M059J (cell line): ENCODE data around the gene PFKL. TPM values are rescaled to one million over a fixed set of nuclear protein-coding genes. Genes with fewer than 3 reads are reported as not detected.

Experiments used
- DNase-seq: peaks from one replicate; pipeline ENCODE4 v3.0.0-alpha.2; 2012; ENCODE audit warnings: low read depth
- total RNA-seq: library from RNA; depleted of rRNA; stranded (reverse); fragments of >200 nt; shearing (Covaris generic); gene quantifications from 2 replicates; pipeline ENCODE4 v1.2.3, GENCODE V29; 2014

PFKL gene
- total RNA-seq, 1 experiment from 2014 or later: 226 TPM

DNA sequence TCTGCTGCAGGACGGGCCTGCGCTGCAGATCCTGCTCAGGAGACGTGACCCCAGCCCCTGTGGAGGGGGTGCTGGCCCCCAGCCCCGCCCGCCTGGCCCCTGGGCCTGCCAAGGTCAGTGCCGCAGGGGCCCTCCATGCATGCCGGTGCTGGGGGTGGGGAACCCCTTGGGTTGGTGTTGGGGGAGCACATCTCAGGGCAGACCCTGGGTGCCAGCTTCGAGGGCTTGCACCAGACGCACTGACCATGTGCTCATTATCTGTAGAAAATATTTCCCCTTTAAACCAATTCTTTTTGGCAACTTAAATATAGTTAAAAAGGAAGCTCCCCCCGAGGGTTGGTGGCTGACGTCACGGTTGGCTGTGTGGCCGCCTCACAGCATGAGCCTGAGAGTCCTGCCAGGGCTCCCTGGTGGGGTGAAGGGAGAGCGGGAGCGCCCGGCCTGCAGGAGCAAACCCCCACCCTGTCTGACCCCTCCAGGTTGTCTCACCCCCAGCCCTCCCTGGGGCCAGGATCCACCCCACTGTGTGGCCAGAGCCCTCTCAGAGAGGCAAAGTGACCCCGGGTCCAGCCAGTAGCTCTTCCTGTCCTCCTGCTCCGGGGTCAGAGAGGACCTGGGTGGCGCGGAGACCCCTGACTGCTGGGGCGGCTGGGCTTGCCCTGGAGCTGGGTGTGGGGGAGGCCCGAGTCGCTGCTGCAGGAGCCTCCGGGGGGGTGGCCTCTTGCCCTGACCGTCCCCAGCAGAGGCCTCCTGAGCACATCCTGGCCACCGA is 5.3 kb upstream of the PFKL start:
- peak; percentile 42 for DNase-seq

DNA sequence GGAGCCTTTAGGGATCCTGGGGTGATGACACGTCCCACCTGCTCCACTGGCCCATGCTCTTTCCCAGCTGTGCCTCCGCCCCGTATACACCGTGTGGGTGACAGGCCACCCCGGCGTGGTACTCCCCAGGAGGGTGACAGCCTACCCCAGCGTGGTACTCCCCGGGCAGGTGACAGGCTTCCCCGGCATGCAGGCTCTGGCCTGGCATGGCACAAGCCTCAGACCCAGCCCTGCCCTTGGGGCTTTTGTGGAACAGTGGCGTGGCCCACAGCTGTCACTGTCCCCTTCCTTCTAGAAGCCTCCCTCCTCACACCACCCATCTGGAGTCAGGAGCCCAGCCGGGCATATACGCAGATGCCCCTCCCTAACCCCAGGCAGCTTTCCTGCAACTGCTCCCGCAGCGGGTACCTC is 4.7 kb upstream of the PFKL start:
- DNase-seq: no peak

DNA sequence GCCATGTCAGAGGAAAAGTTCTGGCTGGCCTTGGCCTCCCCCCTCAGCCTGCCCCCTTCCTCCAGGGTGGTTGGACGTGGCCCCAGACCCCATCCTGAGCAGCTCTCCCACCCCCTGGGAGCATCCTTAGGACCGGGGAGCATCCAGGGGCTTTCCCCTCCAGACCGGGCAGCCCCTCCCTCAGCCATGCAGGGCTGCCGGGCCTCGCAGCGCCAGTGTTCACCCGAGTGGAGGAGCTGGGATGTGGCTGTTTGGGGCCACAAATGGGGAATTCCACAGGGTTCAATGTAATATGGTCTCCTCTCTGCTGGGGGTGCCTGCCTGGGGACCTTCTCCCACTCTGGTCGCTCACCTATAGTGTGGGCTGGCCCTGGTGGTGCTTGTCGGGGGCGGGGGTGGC is 4.2 kb upstream of the PFKL start:
- DNase-seq: no peak

DNA sequence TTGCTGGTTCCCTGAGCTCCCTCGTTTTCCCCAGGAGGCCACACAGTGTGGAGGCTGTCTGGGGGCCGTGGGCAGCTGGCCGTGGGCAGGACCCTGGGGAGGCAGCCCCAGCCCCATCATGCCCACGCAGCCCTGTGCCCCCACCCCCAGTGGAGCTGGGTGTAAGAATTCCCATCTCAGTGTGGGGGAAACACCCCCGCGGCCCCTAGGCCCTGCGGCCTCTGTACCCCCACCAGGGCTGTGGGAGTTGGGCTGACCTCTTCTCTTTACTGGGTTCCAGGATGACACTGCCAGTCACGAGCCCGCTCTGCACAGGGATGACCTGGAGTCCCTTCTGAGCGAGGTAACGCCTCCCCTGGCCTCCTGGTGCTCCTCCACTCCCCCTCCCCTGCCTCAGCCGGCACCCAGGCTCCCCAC is 3.7 kb upstream of the PFKL start:
- no peak for DNase-seq

DNA sequence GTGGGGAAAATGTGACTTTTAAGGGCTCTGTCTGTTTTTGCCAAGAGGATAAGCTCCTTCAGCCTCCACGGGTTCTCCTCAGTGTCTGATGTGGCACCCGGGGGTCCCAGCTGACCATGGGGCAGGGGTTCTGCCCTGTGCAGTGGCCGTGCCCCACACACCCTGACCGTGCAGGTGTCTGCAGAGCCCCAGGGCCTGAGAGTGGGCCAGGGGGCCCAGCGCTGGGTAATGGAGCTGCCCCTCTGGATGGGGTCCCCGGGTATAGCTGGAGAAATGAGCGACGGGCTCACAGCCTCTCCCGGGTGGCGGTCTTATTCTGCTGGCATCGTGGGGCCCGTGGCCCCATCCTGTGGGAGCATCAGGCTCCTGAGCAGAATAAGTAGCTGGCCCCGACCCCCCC is 2.9 kb upstream of the PFKL start:
- no peak for DNase-seq

DNA sequence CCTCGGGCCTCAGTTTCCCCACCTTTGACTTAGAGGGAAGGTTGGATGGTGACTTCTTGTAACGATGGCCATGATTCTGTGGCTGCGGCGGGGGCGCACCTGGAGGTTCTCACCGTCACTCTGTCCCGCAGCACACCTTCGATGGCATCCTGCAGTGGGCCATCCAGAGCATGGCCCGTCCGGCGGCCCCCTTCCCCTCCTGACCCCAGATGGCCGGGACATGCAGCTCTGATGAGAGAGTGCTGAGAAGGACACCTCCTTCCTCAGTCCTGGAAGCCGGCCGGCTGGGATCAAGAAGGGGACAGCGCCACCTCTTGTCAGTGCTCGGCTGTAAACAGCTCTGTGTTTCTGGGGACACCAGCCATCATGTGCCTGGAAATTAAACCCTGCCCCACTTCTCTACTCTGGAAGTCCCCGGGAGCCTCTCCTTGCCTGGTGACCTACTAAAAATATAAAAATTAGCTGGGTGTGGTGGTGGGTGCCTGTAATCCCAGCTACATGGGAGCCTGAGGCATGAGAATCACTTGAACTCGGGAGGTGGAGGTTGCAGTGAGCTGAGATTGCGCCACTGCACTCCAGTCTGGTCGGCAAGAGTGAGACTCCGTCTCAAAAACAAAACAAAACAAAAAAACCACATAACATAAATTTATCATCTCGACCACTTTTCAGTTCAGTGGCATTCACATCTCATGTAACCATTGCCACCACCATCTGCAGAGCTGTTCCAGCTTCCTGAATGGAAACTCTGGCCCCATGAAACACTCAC is 2.1 kb upstream of the PFKL start:
- DNase-seq: peak; percentile 82

DNA sequence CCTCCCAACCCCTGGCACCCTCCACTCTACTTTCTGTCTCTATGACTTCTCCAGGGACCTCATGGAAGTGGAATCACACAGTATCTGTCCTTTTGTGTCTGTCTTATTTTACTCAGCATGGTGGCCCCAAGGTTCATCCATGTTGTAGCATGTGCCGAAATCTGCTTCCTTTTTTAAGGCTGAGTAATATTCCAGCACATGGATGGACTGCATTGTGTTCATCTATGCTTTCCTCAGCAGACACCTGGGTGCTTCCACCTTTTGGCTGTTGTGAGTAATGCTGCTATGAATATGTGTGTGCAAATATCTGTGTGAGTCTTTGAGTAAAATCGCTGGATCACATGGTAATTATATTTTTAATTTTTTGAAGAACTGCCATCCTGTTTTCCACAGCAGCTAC is 1.6 kb upstream of the PFKL start:
- DNase-seq: peak; percentile 19

DNA sequence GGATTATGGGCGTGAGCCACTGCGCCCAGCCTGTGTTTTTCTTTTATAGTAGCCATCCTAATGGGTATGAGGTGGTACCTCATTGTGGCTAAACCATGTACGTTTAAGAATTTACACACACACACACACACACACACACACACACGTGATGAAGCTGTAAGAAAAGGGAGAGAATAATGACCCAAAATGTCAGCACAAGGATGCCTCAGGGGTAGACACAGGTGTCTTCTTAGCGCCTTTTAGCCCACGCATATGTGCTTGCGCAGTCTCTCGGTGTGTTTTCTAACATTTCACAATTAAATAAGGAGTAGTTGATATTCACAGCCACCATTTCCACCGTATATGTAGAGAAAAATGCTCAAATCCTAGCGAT is 782 bp upstream of the PFKL start:
- no peak for DNase-seq

DNA sequence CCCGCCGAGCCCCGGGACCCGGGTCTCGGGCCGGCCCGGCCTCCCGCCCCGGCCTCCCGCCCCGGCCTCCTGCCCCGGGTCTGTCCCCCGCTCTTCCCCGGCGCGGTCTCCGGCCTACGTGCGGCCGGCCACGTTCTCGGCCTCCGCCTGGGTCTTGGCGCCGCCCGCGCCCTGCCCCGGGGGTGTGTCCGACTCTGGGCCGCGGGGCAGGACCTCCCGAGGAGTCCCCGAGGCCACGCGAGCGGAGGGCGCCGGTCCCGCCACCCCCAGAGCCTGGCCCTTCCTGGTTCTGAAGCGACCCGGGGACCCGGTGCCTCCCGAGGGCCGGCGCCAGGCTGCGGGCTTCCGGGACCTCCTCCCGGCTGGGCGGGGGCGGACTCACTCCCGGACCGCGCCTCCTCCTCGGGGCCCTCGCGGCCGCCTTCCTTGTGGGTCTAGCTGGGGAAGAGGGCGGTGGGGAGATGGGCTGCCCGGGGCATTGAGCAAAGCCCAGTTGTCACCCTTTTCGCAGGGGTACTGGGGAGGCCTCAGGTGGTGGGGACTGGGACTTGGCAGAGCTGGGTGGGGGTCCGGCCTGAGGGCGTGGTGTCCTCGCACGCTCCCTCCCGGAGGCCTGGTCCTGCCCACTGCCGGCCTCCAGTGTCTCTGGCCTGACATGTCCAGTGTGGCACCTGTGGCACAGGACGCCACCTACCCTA is 558 bp downstream of the PFKL start:
- peak; percentile 69 for DNase-seq

DNA sequence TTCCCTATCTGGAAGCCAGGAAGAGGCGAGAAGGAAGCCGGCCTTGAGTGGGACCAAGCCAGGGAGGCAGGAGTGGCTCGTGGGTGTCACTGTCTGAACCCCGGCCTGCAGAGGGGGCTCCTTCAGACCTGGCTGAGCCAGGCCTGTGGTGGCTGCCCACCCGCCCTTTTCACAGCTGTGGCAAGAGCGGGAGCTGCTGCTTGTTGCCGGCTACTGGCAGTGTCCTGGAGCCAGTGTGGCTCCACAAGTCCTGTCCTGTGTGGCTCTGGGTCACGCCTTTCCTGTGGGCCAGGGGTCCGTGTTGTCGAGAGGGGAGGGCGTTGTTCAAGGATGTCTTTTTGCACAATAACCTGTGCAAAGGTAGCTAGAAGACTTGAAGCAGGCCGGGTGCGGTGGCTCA is 1.3 kb downstream of the PFKL start:
- DNase-seq: no peak

DNA sequence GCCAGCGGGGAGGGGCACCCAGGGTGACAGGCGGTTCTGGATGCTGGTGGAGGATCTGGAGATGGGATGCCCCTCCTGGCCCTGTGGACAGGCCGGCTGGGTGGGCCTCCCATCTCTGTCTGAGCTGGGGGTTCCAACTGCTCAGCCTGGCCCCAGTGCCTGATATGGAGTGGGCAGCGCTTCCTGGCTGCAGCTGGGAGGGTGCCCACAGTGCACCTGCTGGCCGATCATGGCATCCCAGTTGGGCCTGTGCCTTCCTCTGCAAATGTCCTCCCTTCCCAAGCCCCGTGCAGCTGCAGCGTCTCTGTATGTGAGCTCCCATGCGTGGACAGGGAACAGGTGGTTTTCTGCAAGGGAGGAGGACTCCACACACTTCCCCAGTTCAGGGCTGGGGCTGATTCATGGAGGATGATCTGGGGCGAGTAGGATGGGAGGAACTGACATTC is 2.1 kb downstream of the PFKL start:
- DNase-seq: no peak

DNA sequence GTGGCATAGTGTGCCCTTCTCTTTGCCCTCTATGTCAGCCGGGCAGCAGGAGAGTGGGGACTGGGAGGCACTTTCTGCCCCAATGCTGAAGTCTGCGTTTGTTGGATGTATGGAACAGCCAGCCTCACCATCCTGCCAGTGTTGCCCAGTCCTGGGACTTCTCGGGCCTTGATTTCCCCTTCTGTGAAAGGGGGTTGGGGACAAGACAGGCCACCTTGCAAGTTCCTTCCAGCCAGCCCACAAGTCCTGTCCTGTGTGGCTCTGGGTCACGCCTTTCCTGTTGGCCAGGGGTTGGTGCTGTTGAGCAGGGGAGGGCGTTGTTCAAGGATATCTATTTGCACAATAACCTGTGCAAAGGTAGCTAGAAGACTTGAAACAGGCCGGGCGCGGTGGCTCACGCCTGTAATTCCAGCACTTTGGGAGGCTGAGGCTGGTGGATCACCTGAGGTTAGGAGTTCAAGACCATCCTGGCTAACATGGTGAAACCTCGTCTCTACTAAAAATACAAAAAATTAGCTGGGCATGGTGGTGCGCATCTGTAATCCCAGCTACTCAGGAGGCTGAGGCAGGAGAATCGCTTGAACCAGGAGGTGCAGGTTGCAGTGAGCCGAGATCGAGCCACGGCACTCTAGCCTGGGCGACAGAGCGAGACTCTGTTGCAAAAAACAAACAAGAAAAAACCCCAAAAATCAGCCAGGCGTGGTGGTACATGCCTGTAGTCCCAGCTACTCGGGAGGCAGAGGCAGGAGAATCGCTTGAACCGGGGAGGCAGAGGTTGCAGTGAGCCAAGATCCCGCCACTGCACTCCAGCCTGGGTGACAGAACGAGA is 2.9 kb downstream of the PFKL start:
- peak; percentile 14 for DNase-seq

DNA sequence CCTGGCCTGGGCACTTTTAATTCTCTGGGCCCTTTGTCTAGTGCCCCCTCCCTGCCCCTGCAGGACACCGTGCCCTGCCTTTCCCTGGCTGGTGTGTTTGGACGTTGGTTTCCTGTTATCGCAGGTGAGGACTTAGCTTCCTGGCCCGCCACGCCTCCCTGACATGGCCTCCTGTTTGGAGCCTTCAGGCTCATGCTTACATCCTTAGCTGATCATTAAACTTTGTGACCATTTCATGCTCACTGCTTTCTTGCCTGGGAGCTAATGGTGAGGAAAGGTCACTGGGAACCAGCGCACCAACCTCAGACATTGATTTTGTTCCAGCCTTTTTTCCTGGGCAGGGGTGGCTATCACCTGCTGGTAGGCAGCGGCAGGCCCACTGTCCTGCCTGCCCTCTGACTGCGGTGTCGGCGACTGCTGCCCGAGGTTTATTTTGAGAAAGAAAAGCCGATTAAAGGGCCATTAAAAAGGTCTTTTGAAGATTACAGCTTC is 3.7 kb downstream of the PFKL start:
- no peak for DNase-seq

DNA sequence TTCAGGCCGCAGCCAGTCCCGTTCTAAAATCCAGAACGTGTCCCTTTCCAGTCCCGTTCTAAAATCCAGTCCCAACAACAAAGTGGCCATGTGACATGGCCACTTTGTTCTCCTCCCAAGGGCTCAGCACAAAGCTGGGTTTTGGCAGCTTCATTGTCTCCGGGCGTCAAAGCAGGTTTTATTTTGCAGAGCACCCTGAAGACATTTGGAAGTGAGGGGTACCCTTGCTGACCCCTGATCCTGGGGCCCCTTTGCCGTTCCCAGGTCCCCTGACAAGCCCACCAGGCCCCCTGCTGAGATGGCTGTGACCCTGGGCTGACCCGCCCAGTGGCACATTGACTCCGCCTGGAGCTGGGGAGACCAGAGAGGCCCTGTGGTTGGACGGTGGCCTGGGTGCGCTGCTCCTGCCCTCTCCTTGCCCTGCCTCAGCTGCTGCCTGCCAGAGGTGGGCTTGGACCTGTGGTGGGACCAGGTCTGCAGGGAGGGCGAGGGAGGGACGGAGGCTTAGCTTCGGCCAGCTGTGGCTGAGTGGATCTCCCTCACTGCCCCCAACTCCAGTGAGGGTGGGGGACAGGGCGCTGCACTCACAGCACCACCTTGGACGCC is 4.3 kb downstream of the PFKL start:
- no peak for DNase-seq

DNA sequence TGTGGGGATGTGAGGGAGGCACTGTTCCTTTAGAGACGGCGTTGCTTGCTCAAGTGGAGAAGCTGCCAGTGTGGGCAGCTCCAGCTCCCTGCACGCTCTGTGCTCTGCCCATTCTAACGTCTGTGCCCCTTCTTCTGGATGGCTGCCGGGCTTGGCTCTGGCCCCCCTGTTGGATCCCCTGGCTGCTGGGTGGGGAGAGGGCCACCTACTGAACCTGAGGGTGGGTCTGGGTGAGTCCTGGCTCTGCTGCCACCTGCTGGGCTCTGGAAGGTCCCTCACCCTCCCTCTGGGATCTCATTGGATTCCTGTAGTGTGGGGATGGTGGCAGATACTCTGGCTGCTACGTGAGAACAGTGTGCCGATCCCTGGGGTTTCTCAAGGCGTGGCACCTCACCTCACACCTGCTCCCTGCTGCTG is 5.0 kb downstream of the PFKL start:
- peak; percentile 31 for DNase-seq

DNA sequence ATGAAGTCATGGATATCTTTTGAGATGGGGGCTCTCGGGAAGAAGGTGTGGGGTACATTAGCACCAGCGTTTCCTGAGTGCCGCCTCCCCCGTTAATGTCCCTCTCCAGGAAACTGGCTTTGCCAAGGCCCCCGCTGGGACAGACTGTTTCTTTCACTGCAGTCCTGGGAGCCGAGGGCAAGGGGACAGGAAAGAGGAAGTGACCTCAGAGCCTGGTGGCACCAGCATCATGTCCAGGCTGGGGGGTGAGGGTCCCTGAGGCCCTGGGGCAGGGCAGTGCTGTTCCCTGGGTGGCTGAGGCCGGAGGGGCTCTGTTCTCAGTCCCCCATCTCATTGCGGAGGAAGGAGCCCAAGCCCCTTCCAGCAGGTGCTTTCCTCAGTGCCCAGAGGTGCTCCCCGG is 5.8 kb downstream of the PFKL start:
- DNase-seq: no peak

DNA sequence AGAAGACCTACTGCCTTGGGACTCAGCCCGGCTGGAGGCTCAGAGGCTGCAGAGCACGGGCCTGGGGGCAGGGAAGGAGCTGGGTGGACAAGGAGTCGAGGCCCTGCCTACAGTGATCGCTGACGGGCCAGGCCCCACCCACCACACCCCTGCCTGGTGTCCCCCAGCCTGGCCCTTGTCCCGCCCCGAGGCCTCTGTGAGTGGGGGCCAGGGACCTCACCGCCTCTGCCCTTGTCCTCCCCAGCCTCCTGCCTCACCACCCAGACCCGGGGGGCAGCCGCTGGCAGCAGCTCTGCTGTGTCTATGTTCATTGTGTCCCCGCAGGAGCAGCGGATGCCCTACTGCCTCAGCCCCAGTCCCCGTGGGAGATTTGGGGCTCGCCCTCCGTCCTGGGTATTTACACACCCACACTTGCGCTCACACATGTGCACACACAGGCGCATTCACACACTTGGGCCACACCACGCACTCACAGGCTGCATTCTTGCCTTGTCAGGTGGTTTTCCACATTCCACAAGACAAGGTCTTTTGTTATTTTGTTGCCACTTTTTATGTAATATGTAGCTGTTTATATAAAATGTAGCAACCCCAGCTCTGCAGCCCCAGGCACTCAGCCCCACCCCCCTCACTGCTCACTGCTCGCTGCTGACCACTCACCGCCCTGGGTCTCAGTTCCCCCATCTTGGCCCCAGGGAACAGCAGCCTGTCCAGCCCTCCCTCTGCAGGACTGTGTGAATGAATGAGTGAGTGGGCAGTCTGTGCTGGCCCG is 7.3 kb downstream of the PFKL start:
- DNase-seq: no peak

DNA sequence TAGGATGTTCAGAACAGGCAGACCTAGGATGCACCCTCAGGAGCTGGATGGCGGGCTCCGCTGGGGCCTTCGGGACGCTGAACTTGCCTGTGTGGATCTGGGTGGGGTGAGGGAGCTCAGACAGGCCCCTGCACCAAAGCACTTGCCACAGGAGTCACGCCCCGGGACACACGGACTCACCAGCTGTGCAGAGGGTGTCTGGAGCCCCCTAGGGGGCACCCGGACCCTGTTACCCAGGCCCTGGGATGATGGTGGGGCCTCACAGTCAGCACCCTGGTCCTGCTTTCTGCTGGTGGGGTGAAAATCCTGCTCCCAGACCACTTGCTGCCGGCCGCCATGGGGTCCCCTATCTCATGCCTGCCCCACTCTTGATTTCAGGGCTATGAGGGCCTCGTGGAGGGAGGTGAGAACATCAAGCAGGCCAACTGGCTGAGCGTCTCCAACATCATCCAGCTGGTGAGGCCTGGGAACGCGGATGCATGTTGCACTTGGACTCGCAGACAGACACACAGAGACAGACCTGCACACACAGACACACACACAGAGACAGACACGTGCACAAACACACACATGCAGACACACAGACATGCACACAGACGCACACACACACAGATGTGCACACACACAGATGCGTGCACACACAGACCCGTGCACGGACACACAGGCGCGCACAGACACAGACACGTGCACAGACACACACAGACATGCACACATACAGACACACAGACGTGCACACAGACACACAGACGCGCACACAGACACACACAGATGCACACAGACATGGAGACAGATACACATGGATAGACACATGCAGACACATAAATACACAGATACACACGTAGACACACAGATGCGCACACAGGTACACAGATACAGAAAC is 11.0 kb downstream of the PFKL start:
- no peak for DNase-seq

DNA sequence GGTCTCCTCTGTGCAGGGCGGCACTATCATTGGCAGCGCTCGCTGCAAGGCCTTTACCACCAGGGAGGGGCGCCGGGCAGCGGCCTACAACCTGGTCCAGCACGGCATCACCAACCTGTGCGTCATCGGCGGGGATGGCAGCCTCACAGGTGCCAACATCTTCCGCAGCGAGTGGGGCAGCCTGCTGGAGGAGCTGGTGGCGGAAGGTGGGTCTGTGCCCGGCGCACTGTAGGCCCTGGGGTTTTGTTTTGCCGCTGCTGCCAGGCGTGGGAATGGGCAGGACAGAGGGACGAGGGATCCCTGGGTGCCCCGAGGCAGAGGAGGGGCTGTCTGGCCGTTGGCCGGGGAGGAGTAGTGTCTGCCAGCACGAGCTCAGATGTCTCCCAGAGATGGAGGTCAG is 12.2 kb downstream of the PFKL start:
- DNase-seq: no peak
